PFSK-1 (cell line): Measurements from ENCODE around the gene CELF4.

Experiments used
- FOXP2 ChIP-seq: optimal IDR thresholded peaks from 2 replicates; pipeline ENCODE3; 2011; ENCODE audit warnings: borderline replicate concordance, control low read depth, inconsistent platforms; ENCODE audit not compliant: insufficient read depth; ENCODE audit errors: extremely low read length, extremely low read depth
- POLR2AphosphoS5 ChIP-seq: IDR thresholded peaks from 2 replicates; pipeline ENCODE4 v1.6.1; 2012; ENCODE audit warnings: low read depth, mild to moderate bottlenecking, control low read depth, low read length, moderate library complexity
- SIN3A ChIP-seq: IDR thresholded peaks from 2 replicates; pipeline ENCODE4 v1.6.1; 2012; ENCODE audit warnings: mild to moderate bottlenecking, low read length, moderate library complexity, borderline replicate concordance; ENCODE audit not compliant: insufficient read depth
- TAF1 ChIP-seq: IDR thresholded peaks from 2 replicates; pipeline ENCODE4 v1.6.1; 2012; ENCODE audit warnings: low read length, control low read depth, borderline replicate concordance; ENCODE audit not compliant: insufficient read depth
- TF ChIP-seq, protein P1 (sequence below), 2 experiments: IDR thresholded peaks; 2 replicates each; pipeline versions ENCODE4 v1.6.1 to v1.8.0; 2011 to 2012; ENCODE audit warnings: low read depth in 2 of 2, low read length in 2 of 2, control low read depth in 1 of 2, inconsistent platforms in 1 of 2, mild to moderate bottlenecking in 1 of 2, moderate library complexity in 1 of 2; ENCODE audit not compliant: insufficient read depth in 1 of 2

Gene CELF4

DNA sequence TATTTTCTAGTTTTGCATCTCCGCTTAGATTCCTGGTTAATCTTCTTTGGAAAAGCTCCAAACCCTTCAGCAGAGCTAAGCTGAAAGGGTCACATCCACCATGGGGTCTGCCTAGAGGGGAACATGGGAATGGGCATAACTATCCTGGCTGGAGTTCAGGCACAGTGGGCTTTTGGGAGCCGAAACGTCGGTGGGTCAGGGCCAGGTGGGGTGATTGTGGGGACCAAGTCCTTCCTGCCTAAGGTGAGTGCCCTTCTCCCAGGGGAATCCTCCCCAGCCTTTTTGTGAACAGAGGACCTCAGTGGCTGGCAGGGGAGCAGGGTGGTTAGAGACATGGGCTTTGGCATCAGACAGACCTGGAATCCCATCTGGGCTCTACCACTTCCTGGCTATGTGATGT lies 60.3 kb downstream of the CELF4 start:
- TF ChIP-seq SIN3A (no peak), POLR2AphosphoS5 (no peak), FOXP2 (no peak), TAF1 (no peak)
- TF ChIP-seq, protein P1, sequence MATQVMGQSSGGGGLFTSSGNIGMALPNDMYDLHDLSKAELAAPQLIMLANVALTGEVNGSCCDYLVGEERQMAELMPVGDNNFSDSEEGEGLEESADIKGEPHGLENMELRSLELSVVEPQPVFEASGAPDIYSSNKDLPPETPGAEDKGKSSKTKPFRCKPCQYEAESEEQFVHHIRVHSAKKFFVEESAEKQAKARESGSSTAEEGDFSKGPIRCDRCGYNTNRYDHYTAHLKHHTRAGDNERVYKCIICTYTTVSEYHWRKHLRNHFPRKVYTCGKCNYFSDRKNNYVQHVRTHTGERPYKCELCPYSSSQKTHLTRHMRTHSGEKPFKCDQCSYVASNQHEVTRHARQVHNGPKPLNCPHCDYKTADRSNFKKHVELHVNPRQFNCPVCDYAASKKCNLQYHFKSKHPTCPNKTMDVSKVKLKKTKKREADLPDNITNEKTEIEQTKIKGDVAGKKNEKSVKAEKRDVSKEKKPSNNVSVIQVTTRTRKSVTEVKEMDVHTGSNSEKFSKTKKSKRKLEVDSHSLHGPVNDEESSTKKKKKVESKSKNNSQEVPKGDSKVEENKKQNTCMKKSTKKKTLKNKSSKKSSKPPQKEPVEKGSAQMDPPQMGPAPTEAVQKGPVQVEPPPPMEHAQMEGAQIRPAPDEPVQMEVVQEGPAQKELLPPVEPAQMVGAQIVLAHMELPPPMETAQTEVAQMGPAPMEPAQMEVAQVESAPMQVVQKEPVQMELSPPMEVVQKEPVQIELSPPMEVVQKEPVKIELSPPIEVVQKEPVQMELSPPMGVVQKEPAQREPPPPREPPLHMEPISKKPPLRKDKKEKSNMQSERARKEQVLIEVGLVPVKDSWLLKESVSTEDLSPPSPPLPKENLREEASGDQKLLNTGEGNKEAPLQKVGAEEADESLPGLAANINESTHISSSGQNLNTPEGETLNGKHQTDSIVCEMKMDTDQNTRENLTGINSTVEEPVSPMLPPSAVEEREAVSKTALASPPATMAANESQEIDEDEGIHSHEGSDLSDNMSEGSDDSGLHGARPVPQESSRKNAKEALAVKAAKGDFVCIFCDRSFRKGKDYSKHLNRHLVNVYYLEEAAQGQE (IDR thresholded peaks at IDR 0.05; ENCODE audit: insufficient read depth in 1 of 2, low read depth in 2 of 2, low read length in 2 of 2) = no peak

DNA sequence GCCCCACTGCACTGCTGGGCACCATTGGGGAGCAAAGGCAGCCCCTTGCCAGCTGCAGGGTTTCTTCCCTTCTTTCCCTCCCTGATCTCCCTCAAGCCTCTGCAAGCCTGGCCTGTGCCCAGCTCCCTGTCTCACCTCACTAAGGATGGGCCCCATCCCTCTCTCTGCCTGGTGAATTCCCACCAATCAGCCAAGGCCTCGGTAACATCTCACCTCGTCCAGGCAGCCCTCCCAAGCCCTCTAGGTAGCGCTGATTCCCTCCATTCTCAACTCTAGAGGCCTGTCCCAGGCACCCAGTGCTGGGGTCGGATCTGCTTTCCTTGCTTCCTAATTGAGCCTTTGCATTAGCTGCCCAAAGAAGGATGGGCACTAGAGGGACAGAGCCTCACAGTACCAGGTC lies 63.0 kb downstream of the CELF4 start:
- TF ChIP-seq, protein P1 (IDR thresholded peaks at IDR 0.05; ENCODE audit: insufficient read depth in 1 of 2, low read depth in 2 of 2, low read length in 2 of 2) = no peak
- TF ChIP-seq FOXP2 (no peak), SIN3A (no peak), TAF1 (no peak), POLR2AphosphoS5 (no peak)

DNA sequence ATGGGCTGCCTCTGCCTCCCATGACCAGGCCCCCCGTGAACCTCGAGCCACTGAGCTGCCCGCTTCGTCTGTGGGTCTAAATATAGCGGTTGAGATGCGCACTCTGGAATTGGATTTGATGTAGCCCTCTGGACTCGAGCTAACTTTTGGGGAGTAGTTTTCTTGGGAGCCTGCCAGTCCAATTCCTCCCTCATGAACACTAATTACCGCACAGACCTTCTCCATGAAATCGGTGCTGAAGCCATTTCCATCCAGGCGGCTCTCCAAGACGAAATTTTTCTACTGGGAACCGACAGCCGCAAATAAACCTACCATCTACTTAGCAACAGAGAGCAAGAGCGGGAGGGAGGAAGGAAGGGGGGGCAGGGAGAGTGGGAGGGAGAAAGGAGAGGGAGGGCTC lies 63.6 kb downstream of the CELF4 start:
- no peak for TF ChIP-seq TAF1

DNA sequence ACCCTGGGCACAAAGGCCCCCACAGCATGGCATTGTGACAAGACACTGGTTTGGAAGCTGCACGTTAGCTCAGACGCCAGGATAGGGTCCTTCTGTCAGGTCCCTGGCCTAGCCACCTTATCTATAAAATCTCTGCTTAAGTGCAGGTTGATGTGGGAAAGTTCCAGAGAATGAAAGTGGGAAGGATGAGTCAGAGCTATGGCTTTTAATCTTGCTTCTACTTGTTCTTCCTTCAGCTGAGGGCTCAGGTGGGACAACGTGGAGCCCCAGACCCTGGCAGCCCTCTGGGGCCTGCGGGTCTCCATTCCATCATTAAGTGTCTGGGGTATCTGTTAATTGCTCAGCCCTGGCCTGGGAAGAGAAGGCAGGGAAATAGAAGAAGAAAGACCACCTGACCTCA lies 64.5 kb downstream of the CELF4 start:
- TF ChIP-seq SIN3A (no peak), FOXP2 (no peak), POLR2AphosphoS5 (no peak), TAF1 (no peak)
- TF ChIP-seq, protein P1 (IDR thresholded peaks at IDR 0.05; ENCODE audit: insufficient read depth in 1 of 2, low read depth in 2 of 2, low read length in 2 of 2) = no peak

DNA sequence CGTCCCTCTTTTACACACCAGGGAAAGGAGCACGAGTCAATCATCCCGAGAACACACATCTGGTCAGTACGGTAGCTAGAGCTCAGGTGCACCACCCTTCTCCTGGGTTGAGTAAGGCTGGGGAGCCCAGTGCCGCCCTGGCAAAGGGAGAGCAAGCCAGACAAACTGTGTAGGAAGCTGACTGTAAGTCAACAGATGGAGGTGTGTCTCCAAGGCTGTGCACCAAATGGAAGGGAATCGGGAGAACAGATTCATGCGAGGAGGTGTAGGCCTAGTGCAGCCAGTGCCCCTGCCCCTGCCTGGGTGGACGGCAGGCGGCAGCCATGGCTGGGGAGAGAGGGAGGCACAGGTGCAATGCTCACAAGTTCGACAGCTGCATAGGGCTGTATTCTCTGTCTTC lies 65.7 kb downstream of the CELF4 start:
- TF ChIP-seq FOXP2 = no peak
- no peak for TF ChIP-seq TAF1
- no peak for TF ChIP-seq SIN3A
- no peak for TF ChIP-seq POLR2AphosphoS5
- TF ChIP-seq, protein P1 (IDR thresholded peaks at IDR 0.05; ENCODE audit: insufficient read depth in 1 of 2, low read depth in 2 of 2, low read length in 2 of 2) = no peak
